ENCODE data around the gene KSR1.
A peak's percentile ranks its signal among the peaks of the same experiment; 100 is the strongest.

The KSR1 gene

GRCh38 chr17:27539152-27539551 is 82.9 kb downstream of the KSR1 start:
- TF ChIP-seq TAF1 (IDR thresholded peaks at IDR 0.05; ENCODE audit: borderline replicate concordance, low read depth, low read length) (no peak), POLR2A (IDR thresholded peaks at IDR 0.05; ENCODE audit: low read depth, low read length) (no peak), POLR2AphosphoS5 (IDR thresholded peaks at IDR 0.05; ENCODE audit: low read depth, low read length) (no peak)
- DNase-seq (ENCODE audit: insufficient read length) = no peak
- FAIRE-seq = no peak

- no peak for FAIRE-seq
- DNase-seq (ENCODE audit: insufficient read length) = no peak
- no peak for TF ChIP-seq POLR2A (IDR thresholded peaks at IDR 0.05; ENCODE audit: low read depth, low read length)
- TF ChIP-seq TAF1 (IDR thresholded peaks at IDR 0.05; ENCODE audit: borderline replicate concordance, low read depth, low read length) = no peak
- no peak for TF ChIP-seq POLR2AphosphoS5 (IDR thresholded peaks at IDR 0.05; ENCODE audit: low read depth, low read length)
These were observed 83.6 kb downstream of the KSR1 start for GRCh38 chr17:27539794-27540317.

GRCh38 chr17:27540318-27541101 is 84.3 kb downstream of the KSR1 start:
- DNase-seq (ENCODE audit: insufficient read length) (no peak), FAIRE-seq (no peak)

GRCh38 chr17:27541301-27542023 is 85.2 kb downstream of the KSR1 start:
- DNase-seq (ENCODE audit: insufficient read length) = no peak
- FAIRE-seq = no peak
- TF ChIP-seq TAF1 (IDR thresholded peaks at IDR 0.05; ENCODE audit: borderline replicate concordance, low read depth, low read length) = no peak
- TF ChIP-seq POLR2A (IDR thresholded peaks at IDR 0.05; ENCODE audit: low read depth, low read length) = no peak
- no peak for TF ChIP-seq POLR2AphosphoS5 (IDR thresholded peaks at IDR 0.05; ENCODE audit: low read depth, low read length)

More at GRCh38 chr17:27540318-27541101, 84.3 kb downstream of the KSR1 start:
- no peak for TF ChIP-seq TAF1 (IDR thresholded peaks at IDR 0.05; ENCODE audit: borderline replicate concordance, low read depth, low read length)
- TF ChIP-seq POLR2AphosphoS5 (IDR thresholded peaks at IDR 0.05; ENCODE audit: low read depth, low read length) = no peak
- no peak for TF ChIP-seq POLR2A (IDR thresholded peaks at IDR 0.05; ENCODE audit: low read depth, low read length)

GRCh38 chr17:27542841-27543463 is 86.7 kb downstream of the KSR1 start:
- FAIRE-seq = no peak
- TF ChIP-seq TAF1 (IDR thresholded peaks at IDR 0.05; ENCODE audit: borderline replicate concordance, low read depth, low read length) (no peak), POLR2AphosphoS5 (IDR thresholded peaks at IDR 0.05; ENCODE audit: low read depth, low read length) (no peak), POLR2A (IDR thresholded peaks at IDR 0.05; ENCODE audit: low read depth, low read length) (no peak)
- DNase-seq (ENCODE audit: insufficient read length) = no peak

- TF ChIP-seq POLR2AphosphoS5 (IDR thresholded peaks at IDR 0.05; ENCODE audit: low read depth, low read length) = no peak
- TF ChIP-seq TAF1 (IDR thresholded peaks at IDR 0.05; ENCODE audit: borderline replicate concordance, low read depth, low read length) = no peak
- no peak for TF ChIP-seq POLR2A (IDR thresholded peaks at IDR 0.05; ENCODE audit: low read depth, low read length)
- DNase-seq (ENCODE audit: insufficient read length) (no peak), FAIRE-seq (no peak)
These were observed 87.2 kb downstream of the KSR1 start for GRCh38 chr17:27543464-27543856.

GRCh38 chr17:27543958-27544349 is 87.7 kb downstream of the KSR1 start:
- FAIRE-seq = no peak
- TF ChIP-seq TAF1 (IDR thresholded peaks at IDR 0.05; ENCODE audit: borderline replicate concordance, low read depth, low read length) (no peak), POLR2AphosphoS5 (IDR thresholded peaks at IDR 0.05; ENCODE audit: low read depth, low read length) (no peak), POLR2A (IDR thresholded peaks at IDR 0.05; ENCODE audit: low read depth, low read length) (no peak)
- DNase-seq (ENCODE audit: insufficient read length) = no peak

GRCh38 chr17:27544350-27545131 is 88.3 kb downstream of the KSR1 start:
- TF ChIP-seq POLR2AphosphoS5 (IDR thresholded peaks at IDR 0.05; ENCODE audit: low read depth, low read length) (0 out of 2 replicates have a peak, but pooled peaks have one; percentile 44), TAF1 (IDR thresholded peaks at IDR 0.05; ENCODE audit: borderline replicate concordance, low read depth, low read length) (no peak)
- peak; percentile 87 for FAIRE-seq
- DNase-seq (ENCODE audit: insufficient read length) = peak; percentile 76

- DNase-seq (ENCODE audit: insufficient read length) (no peak), FAIRE-seq (no peak)
- TF ChIP-seq POLR2A (IDR thresholded peaks at IDR 0.05; ENCODE audit: low read depth, low read length) = no peak
- TF ChIP-seq POLR2AphosphoS5 (IDR thresholded peaks at IDR 0.05; ENCODE audit: low read depth, low read length) = no peak
- no peak for TF ChIP-seq TAF1 (IDR thresholded peaks at IDR 0.05; ENCODE audit: borderline replicate concordance, low read depth, low read length)
These were observed 89.4 kb downstream of the KSR1 start for GRCh38 chr17:27545562-27546229.

- FAIRE-seq (no peak), DNase-seq (ENCODE audit: insufficient read length) (no peak)
- no peak for TF ChIP-seq TAF1 (IDR thresholded peaks at IDR 0.05; ENCODE audit: borderline replicate concordance, low read depth, low read length)
These were observed 90.5 kb downstream of the KSR1 start for GRCh38 chr17:27546624-27547300.
